ENCODE data around the gene CAMSAP3. TPM values are rescaled to one million over a fixed set of nuclear protein-coding genes. Genes with fewer than 3 reads are reported as not detected.

The CAMSAP3 gene
- total RNA-seq, 1 donor = not detected

DNA sequence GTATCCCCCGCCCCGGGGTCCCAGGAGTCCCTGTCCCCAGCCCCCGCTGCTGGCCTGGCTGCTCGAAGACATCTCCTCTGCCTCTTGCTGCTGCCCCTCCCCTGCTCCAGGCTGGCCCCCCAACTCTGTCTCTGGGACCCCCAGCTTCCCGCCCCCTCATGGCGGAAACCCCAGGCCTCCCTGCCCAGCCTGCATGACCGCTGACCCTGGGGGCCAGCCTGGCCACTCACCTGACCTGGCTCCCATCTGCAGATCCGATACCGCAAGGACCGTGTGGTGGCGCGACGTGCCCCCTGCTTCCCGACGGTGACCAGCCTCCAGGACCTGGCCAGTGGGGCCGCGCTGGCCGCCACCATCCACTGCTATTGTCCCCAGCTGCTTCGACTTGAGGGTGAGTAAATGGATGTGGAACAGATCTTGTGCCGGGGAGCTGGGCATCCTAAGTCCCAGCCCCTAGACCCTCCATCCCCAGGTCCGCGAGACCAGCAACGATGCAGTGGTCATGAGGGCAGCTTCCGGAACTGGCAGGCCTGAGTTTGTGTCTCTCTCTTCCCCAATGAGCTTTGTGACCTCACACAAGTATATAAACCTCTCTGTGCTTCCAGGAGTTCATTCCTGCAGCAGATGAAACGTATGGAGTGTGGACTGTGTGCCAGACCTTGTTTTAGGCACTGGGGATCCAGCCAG is 12.4 kb downstream of the CAMSAP3 start:
- no peak overlapping the region for H3K4me2 ChIP-seq (ENCODE audit: insufficient read depth, low read length)
- H4K20me1 ChIP-seq (ENCODE audit: insufficient read depth, low read length) = no peaks in the 10 kb centered on the region
- no peak overlapping the region for H3K4me3 ChIP-seq (ENCODE audit: insufficient read depth, low read length)
- H3K79me2 ChIP-seq (ENCODE audit: insufficient read depth, low read length) = no peaks in the 10 kb centered on the region
- no peaks in the 10 kb centered on the region for H3K4me1 ChIP-seq (ENCODE audit: insufficient read depth, low read length)
- no peaks in the 10 kb centered on the region for H3K27me3 ChIP-seq (ENCODE audit: insufficient read depth, low read length)
- no peaks in the 10 kb centered on the region for H3K36me3 ChIP-seq (ENCODE audit: insufficient read depth, low read length)
- TF ChIP-seq, protein P1, sequence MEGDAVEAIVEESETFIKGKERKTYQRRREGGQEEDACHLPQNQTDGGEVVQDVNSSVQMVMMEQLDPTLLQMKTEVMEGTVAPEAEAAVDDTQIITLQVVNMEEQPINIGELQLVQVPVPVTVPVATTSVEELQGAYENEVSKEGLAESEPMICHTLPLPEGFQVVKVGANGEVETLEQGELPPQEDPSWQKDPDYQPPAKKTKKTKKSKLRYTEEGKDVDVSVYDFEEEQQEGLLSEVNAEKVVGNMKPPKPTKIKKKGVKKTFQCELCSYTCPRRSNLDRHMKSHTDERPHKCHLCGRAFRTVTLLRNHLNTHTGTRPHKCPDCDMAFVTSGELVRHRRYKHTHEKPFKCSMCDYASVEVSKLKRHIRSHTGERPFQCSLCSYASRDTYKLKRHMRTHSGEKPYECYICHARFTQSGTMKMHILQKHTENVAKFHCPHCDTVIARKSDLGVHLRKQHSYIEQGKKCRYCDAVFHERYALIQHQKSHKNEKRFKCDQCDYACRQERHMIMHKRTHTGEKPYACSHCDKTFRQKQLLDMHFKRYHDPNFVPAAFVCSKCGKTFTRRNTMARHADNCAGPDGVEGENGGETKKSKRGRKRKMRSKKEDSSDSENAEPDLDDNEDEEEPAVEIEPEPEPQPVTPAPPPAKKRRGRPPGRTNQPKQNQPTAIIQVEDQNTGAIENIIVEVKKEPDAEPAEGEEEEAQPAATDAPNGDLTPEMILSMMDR (IDR thresholded peaks at IDR 0.05; ENCODE audit: extremely low read depth, low read depth, low read length) = no peak
- no peaks in the 10 kb centered on the region for H3K9me3 ChIP-seq (ENCODE audit: low read depth, low read length)
- DNase-seq (ENCODE audit: insufficient read length, low spot score, missing footprints) = peak; percentile 67
- H2AFZ ChIP-seq (ENCODE audit: low read length) = no peak overlapping the region
- H3K27ac ChIP-seq (ENCODE audit: low read depth, low read length) = no peak overlapping the region

DNA sequence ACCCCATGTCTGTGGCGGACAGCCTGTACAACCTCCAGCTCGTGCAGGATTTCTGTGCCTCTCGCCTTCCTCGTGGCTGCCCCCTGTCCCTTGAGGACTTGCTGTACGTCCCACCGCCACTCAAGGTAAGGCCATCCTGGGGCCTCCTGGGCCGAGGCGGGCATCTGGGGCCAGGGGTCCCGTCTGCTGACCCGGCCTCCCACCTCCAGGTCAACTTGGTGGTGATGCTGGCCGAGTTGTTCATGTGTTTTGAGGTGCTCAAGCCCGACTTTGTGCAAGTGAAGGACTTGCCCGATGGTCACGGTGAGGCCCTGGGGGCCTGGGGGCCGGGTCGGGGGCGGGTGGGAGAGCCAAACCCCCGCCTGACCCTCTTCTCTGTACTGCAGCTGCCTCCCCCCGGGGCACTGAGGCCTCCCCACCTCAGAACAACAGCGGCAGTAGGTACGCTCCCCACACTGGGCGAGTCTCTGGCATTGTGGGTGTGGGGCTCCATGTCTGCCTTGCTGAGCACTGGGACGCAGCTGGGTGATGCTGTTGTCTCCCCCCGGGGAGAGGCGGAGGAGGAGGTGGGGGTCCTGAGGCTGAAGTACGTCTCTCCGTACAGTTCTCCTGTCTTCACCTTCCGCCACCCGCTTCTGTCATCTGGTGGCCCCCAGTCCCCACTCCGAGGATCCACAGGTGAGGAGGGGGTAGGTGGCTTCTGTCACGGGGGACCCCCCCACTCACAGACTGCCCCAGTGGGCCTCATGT is 15.0 kb downstream of the CAMSAP3 start:
- H3K4me2 ChIP-seq (ENCODE audit: insufficient read depth, low read length) = no peak overlapping the region
- no peaks in the 10 kb centered on the region for H3K27me3 ChIP-seq (ENCODE audit: insufficient read depth, low read length)
- H3K4me3 ChIP-seq (ENCODE audit: insufficient read depth, low read length) = no peak overlapping the region
- DNase-seq (ENCODE audit: insufficient read length, low spot score, missing footprints) = peak; percentile 68
- no peaks in the 10 kb centered on the region for H3K9me3 ChIP-seq (ENCODE audit: low read depth, low read length)
- no peak overlapping the region for H2AFZ ChIP-seq (ENCODE audit: low read length)
- no peak overlapping the region for H3K27ac ChIP-seq (ENCODE audit: low read depth, low read length)
- no peaks in the 10 kb centered on the region for H4K20me1 ChIP-seq (ENCODE audit: insufficient read depth, low read length)
- no peaks in the 10 kb centered on the region for H3K79me2 ChIP-seq (ENCODE audit: insufficient read depth, low read length)
- TF ChIP-seq, protein P1 (IDR thresholded peaks at IDR 0.05; ENCODE audit: extremely low read depth, low read depth, low read length) = no peak
- H3K4me1 ChIP-seq (ENCODE audit: insufficient read depth, low read length) = no peaks in the 10 kb centered on the region
- no peaks in the 10 kb centered on the region for H3K36me3 ChIP-seq (ENCODE audit: insufficient read depth, low read length)

DNA sequence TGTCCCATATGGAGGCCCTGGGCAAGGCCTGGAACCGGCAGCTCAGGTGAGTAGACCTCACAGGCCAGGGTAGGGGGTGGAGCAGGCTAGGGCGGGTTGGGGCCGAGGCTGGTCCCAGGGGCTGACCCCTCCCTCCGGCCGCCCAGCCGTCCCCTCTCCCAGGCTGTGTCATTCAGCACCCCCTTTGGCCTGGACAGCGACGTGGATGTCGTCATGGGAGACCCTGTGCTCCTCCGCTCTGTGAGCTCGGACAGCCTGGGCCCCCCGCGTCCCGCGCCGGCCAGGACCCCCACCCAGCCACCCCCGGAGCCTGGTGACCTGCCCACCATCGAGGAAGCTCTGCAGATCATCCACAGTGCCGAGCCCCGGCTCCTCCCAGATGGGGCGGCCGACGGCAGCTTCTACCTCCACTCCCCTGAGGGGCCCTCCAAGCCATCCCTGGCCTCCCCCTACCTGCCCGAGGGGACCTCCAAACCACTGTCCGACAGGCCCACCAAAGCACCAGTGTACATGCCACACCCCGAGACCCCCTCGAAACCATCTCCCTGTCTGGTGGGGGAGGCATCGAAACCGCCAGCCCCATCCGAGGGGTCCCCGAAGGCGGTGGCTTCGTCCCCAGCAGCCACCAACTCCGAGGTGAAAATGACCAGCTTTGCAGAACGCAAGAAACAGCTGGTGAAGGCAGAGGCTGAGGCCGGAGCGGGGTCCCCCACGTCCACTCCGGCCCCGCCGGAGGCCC is 16.0 kb downstream of the CAMSAP3 start:
- Histone ChIP-seq H3K79me2 (ENCODE audit: insufficient read depth, low read length) (no peaks in the 10 kb centered on the region), H3K4me2 (ENCODE audit: insufficient read depth, low read length) (no peak overlapping the region), H3K4me1 (ENCODE audit: insufficient read depth, low read length) (no peaks in the 10 kb centered on the region), H3K27ac (ENCODE audit: low read depth, low read length) (no peak overlapping the region), H3K9me3 (ENCODE audit: low read depth, low read length) (no peaks in the 10 kb centered on the region), H4K20me1 (ENCODE audit: insufficient read depth, low read length) (no peaks in the 10 kb centered on the region), H2AFZ (ENCODE audit: low read length) (no peak overlapping the region), H3K36me3 (ENCODE audit: insufficient read depth, low read length) (no peaks in the 10 kb centered on the region), H3K4me3 (ENCODE audit: insufficient read depth, low read length) (no peak overlapping the region), H3K27me3 (ENCODE audit: insufficient read depth, low read length) (no peaks in the 10 kb centered on the region)
- DNase-seq (ENCODE audit: insufficient read length, low spot score, missing footprints) = peak; percentile 69
- TF ChIP-seq, protein P1 (IDR thresholded peaks at IDR 0.05; ENCODE audit: extremely low read depth, low read depth, low read length) = no peak

Data from osteoblast (primary cell).